ENCODE measurements around the gene SPRR1A.

- TF ChIP-seq CTCF (IDR thresholded peaks at IDR 0.05; ENCODE audit: low read length): no peak
- TF ChIP-seq EZH2 (IDR thresholded peaks at IDR 0.05; ENCODE audit: borderline replicate concordance, low read length): no peak
Measured at GRCh38 chr1:152968248-152968647, 15.6 kb upstream of the SPRR1A start.

All from OCI-LY1 (cell line).